IMR-90 (cell line): ENCODE data around the gene PAF1. TPM values are rescaled to one million over a fixed set of nuclear protein-coding genes. Genes with fewer than 3 reads are reported as not detected.
A peak's percentile ranks its signal among the peaks of the same experiment; 100 is the strongest.

Experiments used
- ATAC-seq: fragments of 200-7000 bp; cut with Tn5 transposase; 2 replicates; pipeline ENCODE4 v1.9.1; 2020; ENCODE audit warnings: low read depth, mild to moderate bottlenecking, moderate library complexity
- BruUV-seq: library from RNA; stranded (reverse); fragments of 400-500 nt; replicated peaks from 2 replicates; lab custom pipeline; 2021; lab: Mats Ljungman, UMichigan
- CTCF ChIA-PET: fragments of 300-600 bp; formaldehyde crosslinking; extraction: SDS; loops from one replicate; lab custom pipeline; 2021; ENCODE audit warnings: antibody characterized with exemption; lab: Yijun Ruan, JAX
- POLR2A ChIA-PET: fragments of 300-600 bp; sonication (Branson Sonifier 250); formaldehyde crosslinking; loops from one replicate; lab custom pipeline; 2022; ENCODE audit warnings: antibody characterized with exemption; ENCODE audit not compliant: unreplicated experiment; lab: Charles Lee
- DNase-seq: peaks from one replicate; pipeline ENCODE4 v3.0.0; 2013
- H2AFZ ChIP-seq: replicated peaks from 2 replicates; pipeline ENCODE3; 2013; ENCODE audit warnings: low read length, mild to moderate bottlenecking; ENCODE audit not compliant: poor library complexity
- H2AK5ac ChIP-seq: 2 replicates; pipeline ENCODE4 v1.6.1; 2013; ENCODE audit warnings: low read depth, low read length, inconsistent platforms
- H2AK9ac ChIP-seq: replicated peaks from 2 replicates; pipeline ENCODE3; 2013; ENCODE audit warnings: mild to moderate bottlenecking, low read depth, low read length, moderate library complexity; ENCODE audit not compliant: poor library complexity
- H2BK120ac ChIP-seq: 2 replicates; pipeline ENCODE4 v1.6.1; 2013; ENCODE audit warnings: low read depth, low read length, inconsistent platforms
- H2BK15ac ChIP-seq: 3 replicates; pipeline ENCODE4 v1.6.1; 2013; ENCODE audit warnings: low read depth, low read length, inconsistent platforms
- H2BK20ac ChIP-seq: 2 replicates; pipeline ENCODE4 v1.6.1; 2013; ENCODE audit warnings: low read depth, mild to moderate bottlenecking, inconsistent platforms, low read length, moderate library complexity
- H2BK5ac ChIP-seq: 2 replicates; pipeline ENCODE4 v1.6.1; 2013; ENCODE audit warnings: mild to moderate bottlenecking, low read depth, low read length, inconsistent platforms; ENCODE audit not compliant: poor library complexity, severe bottlenecking
- H3K14ac ChIP-seq: replicated peaks from 2 replicates; pipeline ENCODE4 v1.6.1; 2013; ENCODE audit warnings: low read depth, low read length, inconsistent platforms
- H3K18ac ChIP-seq: 2 replicates; pipeline ENCODE4 v1.6.1; 2013; ENCODE audit warnings: low read depth, low read length, control low read depth
- H3K23ac ChIP-seq: 2 replicates; pipeline ENCODE4 v1.6.1; 2013; ENCODE audit warnings: low read depth, low read length, inconsistent platforms
- H3K27ac ChIP-seq: 2 replicates; pipeline ENCODE4 v1.5.1; 2013; ENCODE audit warnings: mild to moderate bottlenecking, control low read depth, low read length; ENCODE audit not compliant: insufficient read depth
- H3K27me3 ChIP-seq: 2 replicates; pipeline ENCODE4 v1.6.1; 2013; ENCODE audit warnings: low read length; ENCODE audit not compliant: control insufficient read depth, insufficient read depth
- H3K36me3 ChIP-seq: 2 replicates; pipeline ENCODE4 v1.6.1; 2013; ENCODE audit warnings: low read length, mixed read lengths; ENCODE audit not compliant: control insufficient read depth, insufficient read depth
- H3K4ac ChIP-seq: 2 replicates; pipeline ENCODE4 v1.6.1; 2013; ENCODE audit warnings: low read depth, low read length, inconsistent platforms
- H3K4me1 ChIP-seq: 2 replicates; pipeline ENCODE4 v1.6.1; 2013; ENCODE audit warnings: low read length, mixed read lengths; ENCODE audit not compliant: control insufficient read depth, insufficient read depth
- H3K4me2 ChIP-seq: 2 replicates; pipeline ENCODE4 v1.6.1; 2013; ENCODE audit warnings: low read depth, mild to moderate bottlenecking, control low read depth, low read length, moderate library complexity
- H3K4me3 ChIP-seq: 2 replicates; pipeline ENCODE4 v1.5.1; 2013; ENCODE audit warnings: low read depth, mild to moderate bottlenecking, control low read depth, low read length, moderate library complexity; ENCODE audit not compliant: insufficient read depth
- H3K56ac ChIP-seq: 2 replicates; pipeline ENCODE4 v1.6.1; 2013; ENCODE audit warnings: low read length, inconsistent platforms; ENCODE audit not compliant: insufficient read depth; ENCODE audit errors: extremely low read depth
- H3K79me1 ChIP-seq, 2 experiments: 2 replicates each; pipeline ENCODE4 v1.6.1; 2013; ENCODE audit warnings: low read length in 2 of 2, inconsistent platforms in 1 of 2, low read depth in 1 of 2
- H3K9ac ChIP-seq: 2 replicates; pipeline ENCODE4 v1.6.1; 2013; ENCODE audit warnings: low read depth, low read length, control low read depth
- H3K9me1 ChIP-seq: 2 replicates; pipeline ENCODE4 v1.6.1; 2013; ENCODE audit warnings: low read length, inconsistent platforms; ENCODE audit not compliant: insufficient read depth
- H3K9me3 ChIP-seq: 2 replicates; pipeline ENCODE4 v1.6.1; 2013; ENCODE audit warnings: low read length; ENCODE audit not compliant: control insufficient read depth, insufficient read depth
- H4K20me1 ChIP-seq: 2 replicates; pipeline ENCODE4 v1.6.1; 2013; ENCODE audit warnings: low read length, inconsistent platforms; ENCODE audit not compliant: insufficient read depth
- H4K5ac ChIP-seq: 2 replicates; pipeline ENCODE4 v1.6.1; 2013; ENCODE audit warnings: mild to moderate bottlenecking, low read depth, low read length, control low read depth
- H4K8ac ChIP-seq, 2 experiments: 2 replicates each; pipeline ENCODE4 v1.6.1; 2013; ENCODE audit warnings: low read depth in 2 of 2, low read length in 2 of 2, control low read depth in 1 of 2, inconsistent platforms in 1 of 2
- H4K91ac ChIP-seq: 2 replicates; pipeline ENCODE4 v1.6.1; 2013; ENCODE audit warnings: low read depth, low read length, inconsistent platforms; ENCODE audit not compliant: insufficient read depth
- MAFK ChIP-seq: IDR thresholded peaks from 2 replicates; pipeline ENCODE4 v1.6.1; 2012; ENCODE audit warnings: low read depth, low read length, improper control_type of control experiment
- MAZ ChIP-seq: IDR thresholded peaks from 2 replicates; pipeline ENCODE4 v1.6.1; 2012; ENCODE audit warnings: low read depth, mild to moderate bottlenecking, low read length, improper control_type of control experiment, moderate library complexity, borderline replicate concordance
- POLR2A ChIP-seq: IDR thresholded peaks from 2 replicates; pipeline ENCODE4 v1.6.1; 2012; ENCODE audit warnings: mild to moderate bottlenecking, low read depth, low read length
- RAD21 ChIP-seq: IDR thresholded peaks from 2 replicates; pipeline ENCODE4 v1.6.1; 2012; ENCODE audit warnings: low read length, improper control_type of control experiment
- RCOR1 ChIP-seq: IDR thresholded peaks from 2 replicates; pipeline ENCODE4 v1.6.1; 2012; ENCODE audit warnings: mild to moderate bottlenecking, low read length, improper control_type of control experiment; ENCODE audit not compliant: insufficient replicate concordance
- WGBS, 2 experiments: methylation state at CpG; one replicate each; pipeline versions ENCODE4 v1.1.5 to v1.1.7; 2013; ENCODE audit warnings: missing lambda C conversion rate in 2 of 2; ENCODE audit not compliant: insufficient read length in 1 of 2; ENCODE audit errors: extremely low coverage in 2 of 2; 5-methylcytosine and 5-hydroxymethylcytosine counted together
- dilution Hi-C: fragments of 300-500 bp; cut with HindIII; formaldehyde crosslinking; loops from one replicate; pipeline ENCODE4 v1.14.3; 2018; ENCODE audit warnings: low sequenced_read_pairs; ENCODE audit not compliant: unreplicated experiment
- in situ Hi-C: fragments of 300-500 bp; cut with MboI; formaldehyde crosslinking; loops from 3 replicates; pipeline ENCODE4 v1.14.3; 2019; ENCODE audit warnings: low sequenced_read_pairs, inconsistent platforms, mixed read lengths
- intact Hi-C: fragments of 100-400 bp; cut with micrococcal nuclease; formaldehyde crosslinking; loops from 2 replicates; pipeline ENCODE4 v1.10.0; 2022
- polyA plus RNA-seq, 3 experiments: library from polyadenylated mRNA; depleted of rRNA; stranded (reverse); fragments of >200 nt; gene quantifications; 2 replicates each; pipeline ENCODE4 v1.2.3, GENCODE V29; 2012; ENCODE audit warnings: low replicate concordance in 1 of 3
- total RNA-seq: library from RNA; depleted of rRNA; stranded (reverse); fragments of >200 nt; gene quantifications from 2 replicates; pipeline ENCODE4 v1.2.3, GENCODE V29; 2012

Gene PAF1
- total and polyA plus RNA-seq, 2 of the 4 experiments (the other 2 are of a cell fraction) = 45.7 to 54.3 TPM

- ChIA-PET POLR2A (no interaction called here), CTCF (no interaction called here)
- in situ Hi-C loops = no loop called here
Observed at GRCh38 chr19:39347332-39348164, 43.4 kb downstream of the PAF1 start.

More at GRCh38 chr19:39347332-39348164, 43.4 kb downstream of the PAF1 start:
- no TSS peak for BruUV-seq
- peak overlapping the region; percentile 61; the same call in 1 of the 2 replicates for H3K4me2 ChIP-seq
- H2BK15ac ChIP-seq = no peak overlapping the region
- no peak overlapping the region for H3K4me3 ChIP-seq
- no CpG with 5 or more reads among the region's 4 CpGs for WGBS, 2 experiments
- no peak overlapping the region for H3K56ac ChIP-seq
- no peak overlapping the region for H4K5ac ChIP-seq
- no peaks in the 10 kb centered on the region for H3K27me3 ChIP-seq
- ATAC-seq (peak; percentile 57), DNase-seq (peak; percentile 53)
- H3K79me1 ChIP-seq = peaks cover 45 to 91% of the 10 kb centered on the region in 2 experiments
- H4K91ac ChIP-seq = no peak overlapping the region
- H3K4me1 ChIP-seq = peaks cover 17% of the 10 kb centered on the region
- dilution Hi-C loops = no loop called here
- H2AK5ac ChIP-seq = no peak overlapping the region
- no peak overlapping the region for H3K4ac ChIP-seq
- H3K18ac ChIP-seq = no peak overlapping the region
- H2BK5ac ChIP-seq = peak overlapping the region; percentile 67
- H3K27ac ChIP-seq = peak overlapping the region; percentile 11; the same call in 1 of the 2 replicates
- peaks cover 26% of the 10 kb centered on the region for H3K36me3 ChIP-seq
- TF ChIP-seq RCOR1 (no peak), POLR2A (peak; percentile 16; the same call in 1 of the 2 replicates), RAD21 (no peak), MAFK (no peak), MAZ (0 out of 2 replicates have a peak, but pooled peaks have one; percentile 9)
- intact Hi-C loops = no loop called here
- H3K14ac ChIP-seq = no peak overlapping the region
- no peaks in the 10 kb centered on the region for H3K9me3 ChIP-seq
- H4K20me1 ChIP-seq = peaks cover 62% of the 10 kb centered on the region
- no peak overlapping the region for H2AK9ac ChIP-seq
- no peak overlapping the region for H2BK20ac ChIP-seq
- peaks cover 17% of the 10 kb centered on the region for H3K9me1 ChIP-seq
- H3K9ac ChIP-seq = no peak overlapping the region
- no peak overlapping the region for H4K8ac ChIP-seq
- no peak overlapping the region for H2BK120ac ChIP-seq
- 0 out of 2 replicates have a peak overlapping the region, but pooled peaks have one; percentile 1 for H3K23ac ChIP-seq
- H2AFZ ChIP-seq = no peak overlapping the region
